ENCODE results near the gene DMRT2.

Gene DMRT2

DNA sequence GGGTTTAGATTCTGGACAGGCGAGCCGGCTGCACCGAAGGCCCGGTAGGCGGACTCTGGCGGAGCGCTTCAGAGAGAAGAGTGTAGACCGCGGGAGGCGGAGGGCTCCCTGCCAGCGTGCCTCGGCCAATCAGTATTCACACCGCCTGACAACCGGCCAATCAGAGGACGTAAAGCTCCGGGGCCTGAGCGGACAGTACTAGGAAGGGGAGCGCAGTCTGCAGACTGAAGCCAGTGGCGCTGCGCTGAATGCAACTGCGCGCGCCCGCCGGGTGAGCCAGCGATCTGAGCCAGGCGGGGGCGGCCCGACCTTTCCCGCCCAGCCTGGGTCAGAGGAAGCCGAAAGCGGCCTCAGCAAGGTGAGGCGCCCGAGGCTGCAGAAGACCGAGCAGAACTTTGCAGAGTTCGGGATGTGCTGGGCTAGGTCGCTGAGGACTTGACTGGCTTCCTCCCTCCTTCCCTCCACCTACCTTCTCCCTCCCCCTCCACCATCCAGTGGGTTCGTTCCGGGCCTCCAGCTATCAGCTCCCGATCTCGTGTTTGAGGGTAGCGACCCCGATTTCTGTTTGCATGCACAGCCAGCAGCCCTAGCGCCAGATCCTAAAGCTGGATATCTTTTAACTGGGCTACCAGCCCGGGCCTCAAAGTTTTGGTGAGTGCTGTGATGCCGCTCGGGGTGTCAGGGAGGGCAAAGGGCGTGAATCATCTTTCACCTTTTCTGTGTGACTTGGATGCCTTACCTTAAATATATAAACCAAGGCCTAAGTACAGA, at the start of gene DMRT2:
TSS of gene DMRT2 (plus strand) at position 233 of the 771 bp plus-strand sequence. CDS start 1,257 bp downstream, outside the sequence.
- no peak for TF ChIP-seq JUND (IDR thresholded peaks at IDR 0.05; ENCODE audit: low read depth)
- in situ Hi-C loops (cut with HindIII; ENCODE audit: low pct_unique_long_range_greater_than_20kb, low sequenced_read_pairs) = no loop called here
- peak; percentile 94 to 99 for DNase-seq (ENCODE audit: low read depth in 1 of 2, low spot score in 1 of 2)

GRCh38 chr9:1001838-1002237, 48.3 kb upstream of the DMRT2 start:
- no peak for DNase-seq (ENCODE audit: low read depth in 1 of 2, low spot score in 1 of 2)
- in situ Hi-C loops (cut with HindIII; ENCODE audit: low pct_unique_long_range_greater_than_20kb, low sequenced_read_pairs) = no loop called here
- no peak for TF ChIP-seq JUND (IDR thresholded peaks at IDR 0.05; ENCODE audit: low read depth)

DNA sequence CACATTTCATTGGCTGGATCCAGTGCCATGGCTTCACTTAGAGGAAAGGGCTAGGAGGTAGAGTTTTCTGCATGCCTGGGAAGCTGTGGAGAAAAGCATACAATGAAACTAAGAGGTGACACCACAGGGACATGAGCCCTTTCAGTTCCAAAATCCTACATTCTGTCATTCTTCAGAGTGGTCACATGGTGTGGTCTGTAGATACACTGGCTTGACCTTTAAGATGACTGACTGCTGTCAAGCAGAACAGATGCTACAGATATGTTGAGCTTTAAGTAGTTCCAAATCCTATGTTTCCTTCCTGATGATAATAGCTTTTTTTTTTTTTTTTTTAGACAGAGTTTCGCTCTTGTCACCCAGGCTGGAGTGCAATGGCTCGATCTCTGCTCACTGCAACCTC, 47.5 kb upstream of the DMRT2 start:
- in situ Hi-C loops (cut with HindIII; ENCODE audit: low pct_unique_long_range_greater_than_20kb, low sequenced_read_pairs) = no loop called here
- no peak for TF ChIP-seq JUND (IDR thresholded peaks at IDR 0.05; ENCODE audit: low read depth)
- no peak for DNase-seq (ENCODE audit: low read depth in 1 of 2, low spot score in 1 of 2)

- DNase-seq (ENCODE audit: low read depth in 1 of 2, low spot score in 1 of 2) = peak in 1 of 2 experiments; percentile 73
- no peak for TF ChIP-seq JUND (IDR thresholded peaks at IDR 0.05; ENCODE audit: low read depth)
- in situ Hi-C loops (cut with HindIII; ENCODE audit: low pct_unique_long_range_greater_than_20kb, low sequenced_read_pairs) = no loop called here
Observed at GRCh38 chr9:1005043-1005667, 45.0 kb upstream of the DMRT2 start.

- peak in 1 of 2 experiments; percentile 36 for DNase-seq (ENCODE audit: low read depth in 1 of 2, low spot score in 1 of 2)
- no peak for TF ChIP-seq JUND (IDR thresholded peaks at IDR 0.05; ENCODE audit: low read depth)
- in situ Hi-C loops (cut with HindIII; ENCODE audit: low pct_unique_long_range_greater_than_20kb, low sequenced_read_pairs) = no loop called here
Observed at GRCh38 chr9:1007312-1007711, 42.8 kb upstream of the DMRT2 start.

DNA sequence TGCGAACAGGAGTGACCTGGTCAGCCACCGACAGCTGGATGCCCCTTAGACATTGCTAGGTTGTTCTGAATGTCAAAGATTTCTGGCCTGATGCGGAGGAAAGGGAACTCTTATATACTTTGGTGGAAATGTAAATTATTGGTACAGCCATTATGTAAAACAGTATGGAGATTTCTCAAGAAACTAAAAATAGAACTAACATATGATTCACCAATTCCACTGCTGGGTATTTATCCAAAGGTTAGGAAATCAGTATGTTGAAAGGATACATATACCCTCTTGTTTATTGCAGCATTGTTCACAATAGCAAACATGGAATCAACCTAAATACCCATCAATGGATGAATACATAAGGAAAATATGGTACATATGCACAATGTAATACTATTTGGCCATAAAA, 41.9 kb upstream of the DMRT2 start:
- DNase-seq (ENCODE audit: low read depth in 1 of 2, low spot score in 1 of 2) = no peak
- no peak for TF ChIP-seq JUND (IDR thresholded peaks at IDR 0.05; ENCODE audit: low read depth)
- in situ Hi-C loops (cut with HindIII; ENCODE audit: low pct_unique_long_range_greater_than_20kb, low sequenced_read_pairs) = no loop called here

GRCh38 chr9:1009101-1009707, 41.0 kb upstream of the DMRT2 start:
- TF ChIP-seq JUND (IDR thresholded peaks at IDR 0.05; ENCODE audit: low read depth) = no peak
- DNase-seq (ENCODE audit: low read depth in 1 of 2, low spot score in 1 of 2) = peak; percentile 12 to 83
- in situ Hi-C loops (cut with HindIII; ENCODE audit: low pct_unique_long_range_greater_than_20kb, low sequenced_read_pairs) = no loop called here

GRCh38 chr9:1013021-1013420, 37.1 kb upstream of the DMRT2 start:
- in situ Hi-C loops (cut with HindIII; ENCODE audit: low pct_unique_long_range_greater_than_20kb, low sequenced_read_pairs) = no loop called here
- TF ChIP-seq JUND (IDR thresholded peaks at IDR 0.05; ENCODE audit: low read depth) = no peak
- no peak for DNase-seq (ENCODE audit: low read depth in 1 of 2, low spot score in 1 of 2)

DNA sequence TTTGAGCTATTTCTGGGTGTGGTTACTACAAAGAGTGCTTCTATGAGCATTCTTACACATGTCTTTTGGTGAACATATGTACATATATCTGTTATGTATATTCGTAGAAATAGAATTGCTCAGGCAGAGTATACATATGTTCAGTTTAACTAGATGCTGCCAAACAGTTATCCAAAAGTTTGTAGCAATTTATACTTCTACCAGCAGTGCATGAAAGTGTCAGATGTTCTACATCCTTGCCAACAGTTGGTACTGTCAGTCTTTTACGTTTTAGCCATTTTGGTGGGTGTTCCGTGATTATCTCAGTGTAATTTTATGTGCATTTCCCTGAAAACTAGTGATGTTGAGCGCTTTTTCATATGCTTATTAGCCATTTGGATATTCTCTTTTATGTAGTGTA, 35.9 kb upstream of the DMRT2 start:
- in situ Hi-C loops (cut with HindIII; ENCODE audit: low pct_unique_long_range_greater_than_20kb, low sequenced_read_pairs) = no loop called here
- no peak for DNase-seq (ENCODE audit: low read depth in 1 of 2, low spot score in 1 of 2)
- no peak for TF ChIP-seq JUND (IDR thresholded peaks at IDR 0.05; ENCODE audit: low read depth)

- TF ChIP-seq JUND (IDR thresholded peaks at IDR 0.05; ENCODE audit: low read depth) = no peak
- DNase-seq (ENCODE audit: low read depth in 1 of 2, low spot score in 1 of 2) = no peak
- in situ Hi-C loops (cut with HindIII; ENCODE audit: low pct_unique_long_range_greater_than_20kb, low sequenced_read_pairs) = no loop called here
Observed at GRCh38 chr9:1014640-1015039, 35.5 kb upstream of the DMRT2 start.

GRCh38 chr9:1018121-1018520, 32.0 kb upstream of the DMRT2 start:
- TF ChIP-seq JUND (IDR thresholded peaks at IDR 0.05; ENCODE audit: low read depth) = no peak
- in situ Hi-C loops (cut with HindIII; ENCODE audit: low pct_unique_long_range_greater_than_20kb, low sequenced_read_pairs) = no loop called here
- peak in 1 of 2 experiments; percentile 31 for DNase-seq (ENCODE audit: low read depth in 1 of 2, low spot score in 1 of 2)

- in situ Hi-C loops (cut with HindIII; ENCODE audit: low pct_unique_long_range_greater_than_20kb, low sequenced_read_pairs) = no loop called here
- DNase-seq (ENCODE audit: low read depth in 1 of 2, low spot score in 1 of 2) = no peak
- TF ChIP-seq JUND (IDR thresholded peaks at IDR 0.05; ENCODE audit: low read depth) = no peak
Observed at GRCh38 chr9:1024112-1024511, 26.0 kb upstream of the DMRT2 start.

DNA sequence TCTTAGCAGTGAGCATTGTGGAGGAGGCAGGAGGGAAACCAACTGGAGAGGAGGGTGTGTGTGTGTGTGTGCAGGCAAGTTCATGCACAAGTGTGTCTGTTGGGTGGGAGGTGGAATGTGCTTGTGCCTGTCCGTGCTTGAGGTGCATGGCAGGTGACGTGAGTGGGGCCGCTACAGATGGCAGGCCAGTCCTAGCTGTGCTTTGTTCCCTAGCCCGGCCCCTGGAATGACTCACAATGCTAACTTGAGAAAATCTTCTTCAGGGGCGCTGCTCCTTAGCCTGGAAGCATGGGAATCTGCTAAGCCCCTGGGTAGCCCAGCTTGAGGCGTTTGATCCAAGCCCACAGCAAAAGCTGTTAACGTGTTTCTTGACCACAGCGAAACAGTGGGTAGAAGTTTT, 25.0 kb upstream of the DMRT2 start:
- TF ChIP-seq JUND (IDR thresholded peaks at IDR 0.05; ENCODE audit: low read depth) = no peak
- no peak for DNase-seq (ENCODE audit: low read depth in 1 of 2, low spot score in 1 of 2)
- in situ Hi-C loops (cut with HindIII; ENCODE audit: low pct_unique_long_range_greater_than_20kb, low sequenced_read_pairs) = no loop called here

All from T47D (cell line).